SH-SY5Y (cell line): ENCODE results near the gene AKAP6.

Experiments used
- GATA2 ChIP-seq: IDR thresholded peaks from 2 replicates; pipeline ENCODE4 v1.6.1; 2011; ENCODE audit warnings: mild to moderate bottlenecking, low read depth, low read length
- GATA3 ChIP-seq: IDR thresholded peaks from 2 replicates; pipeline ENCODE4 v1.6.1; 2011; ENCODE audit warnings: low read depth, mild to moderate bottlenecking, low read length, moderate library complexity

DNA sequence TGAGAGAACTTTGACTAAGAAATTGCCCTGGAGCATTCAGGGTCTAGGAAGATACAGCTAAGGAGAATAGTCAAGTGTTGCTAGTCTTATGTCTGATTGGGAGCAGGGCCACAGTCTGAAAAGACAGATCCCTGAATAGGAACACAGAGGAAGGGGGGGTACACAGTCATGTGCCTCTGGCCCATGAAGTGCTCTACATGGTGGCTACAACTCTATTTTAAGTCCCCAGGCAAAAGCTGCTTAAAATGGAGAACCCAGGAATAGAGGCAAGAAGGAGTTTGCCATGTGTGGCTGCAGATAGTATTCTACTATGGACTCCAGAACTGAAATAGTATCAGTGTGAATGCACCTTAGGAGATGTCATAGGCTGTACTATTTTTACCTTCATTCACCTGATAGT, 491.6 kb downstream of the AKAP6 start:
- no peak for TF ChIP-seq GATA2
- TF ChIP-seq GATA3: no peak
